HCT116 (cell line): ENCODE data around the gene APBB1IP. TPM values are rescaled to one million over a fixed set of nuclear protein-coding genes. Genes with fewer than 3 reads are reported as not detected.

Source experiments
- ATAC-seq: fragments of 200-7000 bp; cut with Tn5 transposase; 2 replicates; pipeline ENCODE4 v1.9.1; 2020; ENCODE audit warnings: mild to moderate bottlenecking, moderate library complexity
- BruUV-seq: library from RNA; stranded (reverse); fragments of 400-500 nt; replicated peaks from 2 replicates; lab custom pipeline; 2021; lab: Mats Ljungman, UMichigan
- CTCF ChIA-PET: fragments of 300-600 bp; sonication (Branson Sonifier 250); formaldehyde crosslinking; loops from one replicate; lab custom pipeline; 2021; ENCODE audit warnings: antibody characterized with exemption; lab: Charles Lee
- POLR2A ChIA-PET: fragments of 300-600, 350-600 bp; sonication (Branson Sonifier 250); formaldehyde crosslinking; loops from one replicate; lab custom pipeline; 2021; ENCODE audit warnings: antibody characterized with exemption; lab: Charles Lee
- RAD21 ChIA-PET, 2 experiments: fragments of 300-600 bp; sonication (Branson Sonifier 250); formaldehyde crosslinking; loops; one replicate each; lab custom pipeline; 2023; ENCODE audit warnings: low total read pairs in 2 of 2; ENCODE audit not compliant: uncharacterized antibody in 2 of 2, unreplicated experiment in 2 of 2, low non-redundant PET in 1 of 2; lab: Charles Lee
- DNase-seq: peaks from one replicate; pipeline ENCODE4 v3.0.0-alpha.2; 2010; ENCODE audit warnings: low read depth, low spot score
- H2AFZ ChIP-seq: fragments of 200-600 bp; shearing (Covaris generic), sonication (generic); 2 replicates; pipeline ENCODE4 v1.6.1; 2017; ENCODE audit warnings: low read depth, mixed run types, mixed read lengths, antibody characterized with exemption, low read length; ENCODE audit not compliant: poor library complexity, severe bottlenecking
- H3K27ac ChIP-seq: 2 replicates; pipeline ENCODE4 v1.5.1; 2012; ENCODE audit warnings: low read depth, low read length
- H3K27me3 ChIP-seq: fragments of 200-600 bp; sonication (generic); 2 replicates; pipeline ENCODE4 v1.6.1; 2016; ENCODE audit warnings: mixed run types, low read length, mixed read lengths; ENCODE audit not compliant: insufficient read depth
- H3K36me3 ChIP-seq, 2 experiments: fragments of 200-500 bp in 1 of 2; fragments of 200-600 bp in 1 of 2; sonication (Bioruptor generic) in 1 of 2; sonication (generic) in 1 of 2; 2 replicates each; pipeline versions ENCODE4 v1.5.1 to v1.6.1; 2014 to 2016; ENCODE audit warnings: low read length in 2 of 2, inconsistent platforms in 1 of 2, mixed read lengths in 1 of 2, mixed run types in 1 of 2; ENCODE audit not compliant: insufficient read depth in 2 of 2, control insufficient read depth in 1 of 2
- H3K4me1 ChIP-seq, 2 experiments: fragments of 200-600 bp in 1 of 2; sonication (generic) in 1 of 2; 2 replicates each; pipeline versions ENCODE4 v1.5.1 to v1.6.1; 2012 to 2017; ENCODE audit warnings: low read length in 2 of 2, inconsistent platforms in 1 of 2, mild to moderate bottlenecking in 1 of 2, mixed read lengths in 1 of 2, mixed run types in 1 of 2, moderate library complexity in 1 of 2; ENCODE audit not compliant: insufficient read depth in 2 of 2, control insufficient read depth in 1 of 2
- H3K4me2 ChIP-seq: fragments of 200-600 bp; sonication (generic); 2 replicates; pipeline ENCODE4 v1.6.1; 2017; ENCODE audit warnings: mixed run types, low read length, mixed read lengths
- H3K4me3 ChIP-seq, 2 experiments: fragments of 200-600 bp in 1 of 2; sonication (generic) in 1 of 2; replicated peaks in 1 of 2; 2 replicates each; pipeline ENCODE4 v1.5.1; 2011 to 2016; ENCODE audit warnings: low read length in 2 of 2, control low read depth in 1 of 2, low read depth in 1 of 2, mild to moderate bottlenecking in 1 of 2, mixed read lengths in 1 of 2, mixed run types in 1 of 2
- H3K79me2 ChIP-seq: fragments of 200-600 bp; sonication (generic); 2 replicates; pipeline ENCODE4 v1.6.1; 2017; ENCODE audit warnings: mild to moderate bottlenecking, mixed run types, low read length, moderate library complexity, mixed read lengths; ENCODE audit not compliant: insufficient read depth
- H3K9ac ChIP-seq: fragments of 200-600 bp; sonication (generic); 2 replicates; pipeline ENCODE4 v1.6.1; 2016; ENCODE audit warnings: low read length, mixed read lengths
- H3K9me2 ChIP-seq: fragments of 200-600 bp; sonication (generic), shearing (Covaris generic); 2 replicates; pipeline ENCODE4 v1.6.1; 2017; ENCODE audit warnings: mixed run types, mild to moderate bottlenecking, moderate library complexity; ENCODE audit not compliant: insufficient read depth
- H3K9me3 ChIP-seq, 2 experiments: fragments of 200-500 bp in 1 of 2; fragments of 200-600 bp in 1 of 2; sonication (Bioruptor generic) in 1 of 2; sonication (generic) in 1 of 2; 2 replicates each; pipeline ENCODE4 v1.6.1; 2014 to 2017; ENCODE audit warnings: low read length in 2 of 2, mixed read lengths in 2 of 2, inconsistent platforms in 1 of 2, low read depth in 1 of 2, mild to moderate bottlenecking in 1 of 2, mixed run types in 1 of 2, moderate library complexity in 1 of 2; ENCODE audit not compliant: control insufficient read depth in 1 of 2, insufficient read depth in 1 of 2
- H4K20me1 ChIP-seq: fragments of 200-600 bp; sonication (generic), shearing (Covaris generic); 2 replicates; pipeline ENCODE4 v1.6.1; 2017; ENCODE audit warnings: mixed run types, mild to moderate bottlenecking, moderate library complexity; ENCODE audit not compliant: insufficient read depth
- ATF3 ChIP-seq: IDR thresholded peaks from 2 replicates; pipeline ENCODE4 v1.6.1; 2012
- CBX3 ChIP-seq: IDR thresholded peaks from 2 replicates; pipeline ENCODE4 v1.6.1; 2012; ENCODE audit warnings: low read depth
- CEBPB ChIP-seq: IDR thresholded peaks from 2 replicates; pipeline ENCODE4 v1.6.1; 2012; ENCODE audit warnings: low read depth
- CTCF ChIP-seq, 3 experiments: fragments of 200-600 bp in 1 of 3; sonication (generic) in 1 of 3; IDR thresholded peaks in 2 of 3; conservative IDR thresholded peaks in 1 of 3; 2 replicates each; pipeline ENCODE4 v1.5.1; 2012 to 2017; ENCODE audit warnings: low read depth in 2 of 3, low read length in 2 of 3, antibody characterized with exemption in 1 of 3, borderline replicate concordance in 1 of 3, control low read depth in 1 of 3, mild to moderate bottlenecking in 1 of 3, mixed read lengths in 1 of 3, mixed run types in 1 of 3, moderate library complexity in 1 of 3; ENCODE audit not compliant: insufficient read depth in 1 of 3
- EGR1 ChIP-seq: IDR thresholded peaks from 2 replicates; pipeline ENCODE4 v1.6.1; 2012; ENCODE audit warnings: low read depth
- ELF1 ChIP-seq: IDR thresholded peaks from 2 replicates; pipeline ENCODE4 v1.6.1; 2012; ENCODE audit warnings: low read depth, borderline replicate concordance
- EZH2 ChIP-seq: fragments of 200-600 bp; sonication (generic); IDR thresholded peaks from 2 replicates; pipeline ENCODE4 v1.6.1; 2017; ENCODE audit warnings: antibody characterized with exemption, mixed run types
- FOSL1 ChIP-seq: IDR thresholded peaks from 2 replicates; pipeline ENCODE4 v1.6.1; 2012; ENCODE audit warnings: low read depth
- MAX ChIP-seq: IDR thresholded peaks from 2 replicates; pipeline ENCODE4 v1.6.1; 2012
- POLR2A ChIP-seq: IDR thresholded peaks from 2 replicates; pipeline ENCODE4 v1.7.0; 2011; ENCODE audit warnings: borderline replicate concordance; ENCODE audit not compliant: insufficient read depth, insufficient read length; ENCODE audit errors: extremely low read depth
- POLR2AphosphoS5 ChIP-seq: IDR thresholded peaks from 2 replicates; pipeline ENCODE4 v1.6.1; 2011; ENCODE audit warnings: mild to moderate bottlenecking, low read depth, low read length, moderate library complexity
- RAD21 ChIP-seq: IDR thresholded peaks from 2 replicates; pipeline ENCODE4 v1.6.1; 2012; ENCODE audit warnings: low read depth, mild to moderate bottlenecking
- SIN3A ChIP-seq: IDR thresholded peaks from 2 replicates; pipeline ENCODE4 v1.6.1; 2012; ENCODE audit warnings: low read depth
- SP1 ChIP-seq: IDR thresholded peaks from 2 replicates; pipeline ENCODE4 v1.6.1; 2012; ENCODE audit warnings: low read depth
- SRF ChIP-seq: IDR thresholded peaks from 2 replicates; pipeline ENCODE4 v1.6.1; 2012; ENCODE audit warnings: low read depth
- TCF7L2 ChIP-seq: IDR thresholded peaks from 2 replicates; pipeline ENCODE4 v1.7.0; 2011; ENCODE audit warnings: borderline replicate concordance, inconsistent platforms; ENCODE audit not compliant: insufficient read depth, insufficient read length; ENCODE audit errors: extremely low read depth
- YY1 ChIP-seq: IDR thresholded peaks from 2 replicates; pipeline ENCODE4 v1.6.1; 2011; ENCODE audit warnings: low read length, low read depth, moderate library complexity, mild to moderate bottlenecking; ENCODE audit not compliant: insufficient replicate concordance; ENCODE audit errors: extremely low read depth
- ZBTB33 ChIP-seq: IDR thresholded peaks from 2 replicates; pipeline ENCODE4 v1.6.1; 2011; ENCODE audit warnings: mild to moderate bottlenecking, low read length, moderate library complexity; ENCODE audit not compliant: insufficient replicate concordance; ENCODE audit errors: extremely low read depth
- ZFX ChIP-seq: fragments of 450-650 bp; IDR thresholded peaks from 2 replicates; pipeline ENCODE4 v1.6.1; 2017
- ZNF274 ChIP-seq: fragments of 200-500 bp; sonication (Bioruptor generic); IDR thresholded peaks from 2 replicates; pipeline ENCODE4 v1.6.1; 2014; ENCODE audit warnings: mild to moderate bottlenecking, low read depth, low read length, inconsistent platforms
- intact Hi-C: fragments of 100-400 bp; cut with micrococcal nuclease; formaldehyde crosslinking; loops from 2 replicates; pipeline ENCODE4 v1.10.0; 2022
- total RNA-seq: library from RNA; stranded (reverse); gene quantifications from one replicate; pipeline ENCODE4 v1.2.1, GENCODE V29; 2021; ENCODE audit not compliant: unreplicated experiment

The APBB1IP gene
- total RNA-seq, 1 experiment from 2014 or later, result 0.27 TPM

GRCh38 chr10:26527018-26527417, 88.9 kb downstream of the APBB1IP start:
- no peaks in the 10 kb centered on the region for H3K79me2 ChIP-seq
- H4K20me1 ChIP-seq, result no peaks in the 10 kb centered on the region
- no peak overlapping the region for H3K4me2 ChIP-seq
- RAD21 ChIA-PET, result no interaction called here
- POLR2A ChIA-PET, result no interaction called here
- no peaks in the 10 kb centered on the region for H3K9me3 ChIP-seq
- H3K9me2 ChIP-seq, result no peaks in the 10 kb centered on the region
- H3K9ac ChIP-seq, result no peak overlapping the region
- ATAC-seq (no peak), DNase-seq (no peak)
- H2AFZ ChIP-seq, result no peak overlapping the region
- no peak for TF ChIP-seq CEBPB
- TF ChIP-seq EGR1, result no peak
- no peak for TF ChIP-seq TCF7L2
- no peak for TF ChIP-seq EZH2
- TF ChIP-seq MAX, result no peak
- no peak for TF ChIP-seq SP1
- no peak for TF ChIP-seq ZBTB33
- TF ChIP-seq CTCF (IDR thresholded peaks at IDR 0.05 in 2 of 3, conservative IDR thresholded peaks at IDR 0.05 in 1 of 3; ENCODE audit: borderline replicate concordance in 1 of 3, insufficient read depth in 1 of 3, low read depth in 2 of 3, low read length in 2 of 3), result no peak
- TF ChIP-seq YY1, result no peak
- no peak for TF ChIP-seq CBX3
- no peak for TF ChIP-seq ELF1
- TF ChIP-seq SRF, result no peak
- TF ChIP-seq ATF3, result no peak
- TF ChIP-seq FOSL1, result no peak
- no peak for TF ChIP-seq RAD21
- TF ChIP-seq ZFX, result no peak
- no peak for TF ChIP-seq SIN3A
- TF ChIP-seq ZNF274, result no peak
- TF ChIP-seq POLR2AphosphoS5, result no peak
- TF ChIP-seq POLR2A, result no peak
- CTCF ChIA-PET, result no interaction called here
- intact Hi-C loops, result no loop called here
- H3K27me3 ChIP-seq, result no peaks in the 10 kb centered on the region
- no peaks in the 10 kb centered on the region for H3K36me3 ChIP-seq
- BruUV-seq, result no TSS peak
- no peak overlapping the region for H3K4me3 ChIP-seq
- H3K27ac ChIP-seq, result no peak overlapping the region
- H3K4me1 ChIP-seq, result no peaks in the 10 kb centered on the region
